ENCODE data around the gene MTFP1.

Gene MTFP1

GRCh38 chr22:30425616-30426387 lies at the start of gene MTFP1:
Gene MTFP1, plus strand, starts transcription at chr22:30425768. Its CDS starts 112 bp downstream, at chr22:30425880.
- peak; percentile 20 for TF ChIP-seq CTCF (conservative IDR thresholded peaks at IDR 0.05; ENCODE audit: low read depth, low read length)
- DNase-seq (ENCODE audit: low read depth), result no peak
- H3K4me3 ChIP-seq (ENCODE audit: low read length), result peak within 1 kb of the TSS; percentile 62

GRCh38 chr22:30380011-30380410 lies 45.6 kb upstream of the MTFP1 start:
- no peak overlapping the region for H3K4me3 ChIP-seq (ENCODE audit: low read length)
- TF ChIP-seq CTCF (conservative IDR thresholded peaks at IDR 0.05; ENCODE audit: low read depth, low read length), result no peak
- DNase-seq (ENCODE audit: low read depth), result no peak

GRCh38 chr22:30381264-30381663 lies 44.3 kb upstream of the MTFP1 start:
- no peak overlapping the region for H3K4me3 ChIP-seq (ENCODE audit: low read length)
- no peak for DNase-seq (ENCODE audit: low read depth)
- no peak for TF ChIP-seq CTCF (conservative IDR thresholded peaks at IDR 0.05; ENCODE audit: low read depth, low read length)

- no peak for DNase-seq (ENCODE audit: low read depth)
- H3K4me3 ChIP-seq (ENCODE audit: low read length), result no peak overlapping the region
- TF ChIP-seq CTCF (conservative IDR thresholded peaks at IDR 0.05; ENCODE audit: low read depth, low read length), result no peak
These were observed 43.2 kb upstream of the MTFP1 start for GRCh38 chr22:30382340-30382739.

- no peak overlapping the region for H3K4me3 ChIP-seq (ENCODE audit: low read length)
- TF ChIP-seq CTCF (conservative IDR thresholded peaks at IDR 0.05; ENCODE audit: low read depth, low read length), result no peak
- no peak for DNase-seq (ENCODE audit: low read depth)
These were observed 42.5 kb upstream of the MTFP1 start for GRCh38 chr22:30383061-30383460.

- DNase-seq (ENCODE audit: low read depth), result no peak
- TF ChIP-seq CTCF (conservative IDR thresholded peaks at IDR 0.05; ENCODE audit: low read depth, low read length), result no peak
- no peak overlapping the region for H3K4me3 ChIP-seq (ENCODE audit: low read length)
These were observed 39.6 kb upstream of the MTFP1 start for GRCh38 chr22:30385942-30386341.

- no peak for DNase-seq (ENCODE audit: low read depth)
- TF ChIP-seq CTCF (conservative IDR thresholded peaks at IDR 0.05; ENCODE audit: low read depth, low read length), result no peak
- peak overlapping the region; percentile 65 for H3K4me3 ChIP-seq (ENCODE audit: low read length)
These were observed 39.0 kb upstream of the MTFP1 start for GRCh38 chr22:30386608-30386959.

Measured in retinal pigment epithelial cell (primary cell).